GM23338 (cell line): ENCODE measurements around the gene ZNF276. TPM values are rescaled to one million over a fixed set of nuclear protein-coding genes. Genes with fewer than 3 reads are reported as not detected.
"Not testable (repeated sequence)": the region's sequence is repeated elsewhere in the genome, so short reads cannot be mapped to it uniquely, and the experiment has no call there.

Experiments
- ATAC-seq: fragments of 200-7000 bp; cut with Tn5 transposase; 3 replicates; pipeline ENCODE4 v1.9.1; 2020
- DNase-seq: peaks from one replicate; pipeline ENCODE4 v3.0.0-alpha.2; 2015; ENCODE audit warnings: low spot score
- H2AFZ ChIP-seq: fragments of 200-600 bp; sonication (generic); 2 replicates; pipeline ENCODE4 v1.8.0; 2016; ENCODE audit warnings: antibody characterized with exemption, mild to moderate bottlenecking, moderate library complexity
- H3F3A ChIP-seq: fragments of 200-600 bp; sonication (generic); replicated peaks from 2 replicates; pipeline ENCODE4 v1.8.0; 2017; ENCODE audit warnings: antibody characterized with exemption, mixed run types, low read depth
- H3K27ac ChIP-seq: fragments of 200-600 bp; sonication (generic); 2 replicates; pipeline ENCODE4 v1.6.1; 2016; ENCODE audit warnings: low read depth
- H3K27me3 ChIP-seq: fragments of 200-600 bp; sonication (generic); 2 replicates; pipeline ENCODE4 v1.8.0; 2016; ENCODE audit warnings: mild to moderate bottlenecking, mixed run types, moderate library complexity; ENCODE audit not compliant: insufficient read depth
- H3K36me3 ChIP-seq: fragments of 200-600 bp; sonication (generic); 2 replicates; pipeline ENCODE4 v1.8.0; 2016; ENCODE audit warnings: mild to moderate bottlenecking; ENCODE audit not compliant: insufficient read depth
- H3K4me1 ChIP-seq: fragments of 200-600 bp; sonication (generic); 2 replicates; pipeline ENCODE4 v1.8.0; 2016; ENCODE audit warnings: mild to moderate bottlenecking, moderate library complexity; ENCODE audit not compliant: insufficient read depth
- H3K4me2 ChIP-seq: fragments of 200-600 bp; sonication (generic); 2 replicates; pipeline ENCODE4 v1.7.1; 2017; ENCODE audit warnings: mixed run types
- H3K4me3 ChIP-seq: fragments of 200-600 bp; sonication (generic); 2 replicates; pipeline ENCODE4 v1.6.1; 2016; ENCODE audit warnings: mixed run types
- H3K79me2 ChIP-seq: fragments of 200-600 bp; sonication (generic); replicated peaks from 2 replicates; pipeline ENCODE4 v1.8.0; 2017; ENCODE audit warnings: mild to moderate bottlenecking; ENCODE audit not compliant: insufficient read depth
- H3K9me2 ChIP-seq: fragments of 200-600 bp; sonication (generic); 2 replicates; pipeline ENCODE4 v1.8.0; 2017; ENCODE audit not compliant: insufficient read depth
- H4K20me1 ChIP-seq: fragments of 200-600 bp; sonication (generic); replicated peaks from 2 replicates; pipeline ENCODE4 v1.8.0; 2017; ENCODE audit warnings: mild to moderate bottlenecking; ENCODE audit not compliant: insufficient read depth
- H3K27ac Mint-ChIP-seq: 2 replicates; pipeline ENCODE4 v1.8.0; 2020; ENCODE audit warnings: inconsistent platforms, mild to moderate bottlenecking, moderate library complexity, mixed read lengths
- H3K27me3 Mint-ChIP-seq: 3 replicates; pipeline ENCODE4 v1.8.0; 2022; ENCODE audit warnings: low read depth, mild to moderate bottlenecking, moderate library complexity, mixed read lengths, inconsistent platforms; ENCODE audit not compliant: insufficient read depth, poor library complexity
- H3K36me3 Mint-ChIP-seq: 3 replicates; pipeline ENCODE4 v1.8.0; 2021; ENCODE audit warnings: low read depth, mild to moderate bottlenecking, inconsistent platforms, moderate library complexity, mixed read lengths
- H3K4me1 Mint-ChIP-seq: 3 replicates; pipeline ENCODE4 v1.8.0; 2020; ENCODE audit warnings: mild to moderate bottlenecking, inconsistent platforms, mixed read lengths
- H3K4me3 Mint-ChIP-seq: 3 replicates; pipeline ENCODE4 v1.8.0; 2021; ENCODE audit warnings: moderate library complexity, mild to moderate bottlenecking, inconsistent platforms, mixed read lengths
- H3K9me3 Mint-ChIP-seq: 3 replicates; pipeline ENCODE4 v1.8.0; 2020; ENCODE audit warnings: moderate library complexity, mild to moderate bottlenecking, inconsistent platforms, mixed read lengths
- EZH2phosphoT487 ChIP-seq: fragments of 200-600 bp; sonication (generic); IDR thresholded peaks from one replicate; pipeline ENCODE4 v1.8.1; 2018; ENCODE audit warnings: antibody characterized with exemption; ENCODE audit not compliant: unreplicated experiment
- POLR2AphosphoS5 ChIP-seq: IDR thresholded peaks from 2 replicates; pipeline ENCODE4 v1.6.1; 2016; ENCODE audit warnings: antibody characterized with exemption, low read depth
- ZNF331 ChIP-seq: fragments of 250-450 bp; sonication (Bioruptor Pico); IDR thresholded peaks from 2 replicates; pipeline ENCODE4 v1.5.0; 2020; ENCODE audit warnings: low read depth, mild to moderate bottlenecking, moderate library complexity
- polyA plus RNA-seq: library from polyadenylated mRNA; unstranded; fragments of >200 nt; fragmentation: Nextera tagmentation; extraction: Ambion mirVana; gene quantifications from 2 replicates; pipeline ENCODE4 v1.2.1, GENCODE V29; 2016
- total RNA-seq: library from RNA; depleted of rRNA; stranded (reverse); fragments of >200 nt; shearing (Covaris generic); gene quantifications from 2 replicates; pipeline ENCODE4 v1.2.3, GENCODE V29; 2014
- TF ChIP-seq, protein P1 (sequence below), 2 experiments: fragments of 200-600 bp in 1 of 2; sonication (generic) in 1 of 2; conservative IDR thresholded peaks; 2 replicates each; pipeline versions ENCODE4 v1.5.1 to v1.6.1; 2016 to 2017; ENCODE audit warnings: antibody characterized with exemption in 2 of 2, low read depth in 2 of 2, mild to moderate bottlenecking in 2 of 2, moderate library complexity in 1 of 2
- TF ChIP-seq, protein P2 (sequence below): fragments of 250-450 bp; sonication (Bioruptor Pico); IDR thresholded peaks from 2 replicates; pipeline ENCODE4 v1.5.0; 2020; ENCODE audit warnings: mild to moderate bottlenecking, moderate library complexity

Gene ZNF276
- total and polyA plus RNA-seq, 2 experiments from 2014 or later: 3.4 to 15.6 TPM

DNA sequence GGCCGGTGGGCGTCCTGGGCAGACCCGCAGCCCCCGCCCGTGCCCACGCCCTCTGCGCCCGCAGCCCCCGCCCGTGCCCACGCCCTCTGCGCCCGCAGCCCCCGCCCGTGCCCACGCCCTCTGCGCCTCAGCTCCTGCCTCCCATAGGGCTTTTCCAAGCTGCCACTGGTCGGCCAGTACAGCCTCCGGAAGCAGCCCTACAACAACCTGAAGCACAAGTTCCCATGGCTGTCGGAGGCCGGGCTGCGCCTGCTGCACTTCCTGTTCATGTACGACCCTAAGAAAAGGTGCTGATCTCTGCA is 26.6 kb upstream of the ZNF276 start:
- H3F3A ChIP-seq, H3K4me1 Mint-ChIP-seq, ATAC-seq, H2AFZ ChIP-seq, H3K4me3 Mint-ChIP-seq, H3K4me3 ChIP-seq, H3K27me3 ChIP-seq, H3K4me2 ChIP-seq, H3K27ac ChIP-seq, DNase-seq, H4K20me1 ChIP-seq, H3K36me3 ChIP-seq, H3K27ac Mint-ChIP-seq, H3K79me2 ChIP-seq, H3K9me2 ChIP-seq, H3K9me3 Mint-ChIP-seq, H3K4me1 ChIP-seq: not testable (repeated sequence)
- Mint-ChIP-seq H3K36me3 (peaks cover 46% of the 10 kb centered on the region), H3K27me3 (peaks cover 24% of the 10 kb centered on the region)

DNA sequence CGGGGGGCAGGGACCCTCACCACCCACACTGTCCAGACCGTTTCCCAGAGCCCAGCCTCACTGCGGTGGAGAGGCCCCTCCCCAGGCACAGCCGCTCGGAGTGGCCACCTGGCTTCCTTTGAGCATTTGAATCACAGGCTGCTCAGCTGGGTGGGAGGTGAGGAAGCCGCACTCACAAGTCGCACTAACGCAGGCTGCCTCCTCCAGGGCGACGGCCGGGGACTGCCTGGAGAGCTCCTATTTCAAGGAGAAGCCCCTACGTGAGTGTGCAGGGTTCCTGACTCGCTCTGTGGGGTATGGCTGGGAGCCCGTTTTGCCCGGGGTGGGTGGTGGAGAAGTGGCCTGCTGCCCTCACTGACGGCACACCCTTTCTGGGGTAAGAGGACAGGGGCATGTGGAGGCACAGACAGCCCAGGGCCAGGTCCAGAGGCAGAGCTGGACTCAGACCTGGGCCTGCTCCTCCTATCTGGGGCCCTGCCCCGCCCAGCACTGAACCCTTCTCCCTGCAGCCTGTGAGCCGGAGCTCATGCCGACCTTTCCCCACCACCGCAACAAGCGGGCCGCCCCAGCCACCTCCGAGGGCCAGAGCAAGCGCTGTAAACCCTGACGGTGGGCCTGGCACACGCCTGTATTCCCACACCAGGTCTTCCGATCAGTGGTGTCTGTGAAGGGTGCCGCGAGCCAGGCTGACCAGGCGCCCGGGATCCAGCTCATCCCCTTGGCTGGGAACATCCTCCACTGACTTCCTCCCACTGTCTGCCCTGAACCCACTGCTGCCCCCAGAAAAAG is 26.1 kb upstream of the ZNF276 start:
- Histone ChIP-seq H3K4me1 (peaks cover 7% of the 10 kb centered on the region; the same call in 1 of the 2 replicates), H3K4me2 (no peak overlapping the region), H3K27ac (0 out of 2 replicates have a peak overlapping the region, but pooled peaks have one; percentile 55), H3F3A (peaks cover 9% of the 10 kb centered on the region; the same call in 1 of the 2 replicates), H4K20me1 (peaks cover 4% of the 10 kb centered on the region), H3K9me2 (no peaks in the 10 kb centered on the region), H2AFZ (no peak overlapping the region), H3K4me3 (no peak overlapping the region), H3K79me2 (no peaks in the 10 kb centered on the region), H3K27me3 (no peaks in the 10 kb centered on the region), H3K36me3 (0 out of 2 replicates have a peak, but pooled peaks cover 2% of the 10 kb centered on the region)
- ATAC-seq (no peak), DNase-seq (no peak)
- Mint-ChIP-seq H3K4me1 (peaks cover 3% of the 10 kb centered on the region; the same call in 1 of the 3 replicates), H3K27me3 (peaks cover 24% of the 10 kb centered on the region), H3K27ac (no peak overlapping the region), H3K9me3 (no peaks in the 10 kb centered on the region), H3K36me3 (peaks cover 40% of the 10 kb centered on the region), H3K4me3 (no peak overlapping the region)
- TF ChIP-seq, protein P1, sequence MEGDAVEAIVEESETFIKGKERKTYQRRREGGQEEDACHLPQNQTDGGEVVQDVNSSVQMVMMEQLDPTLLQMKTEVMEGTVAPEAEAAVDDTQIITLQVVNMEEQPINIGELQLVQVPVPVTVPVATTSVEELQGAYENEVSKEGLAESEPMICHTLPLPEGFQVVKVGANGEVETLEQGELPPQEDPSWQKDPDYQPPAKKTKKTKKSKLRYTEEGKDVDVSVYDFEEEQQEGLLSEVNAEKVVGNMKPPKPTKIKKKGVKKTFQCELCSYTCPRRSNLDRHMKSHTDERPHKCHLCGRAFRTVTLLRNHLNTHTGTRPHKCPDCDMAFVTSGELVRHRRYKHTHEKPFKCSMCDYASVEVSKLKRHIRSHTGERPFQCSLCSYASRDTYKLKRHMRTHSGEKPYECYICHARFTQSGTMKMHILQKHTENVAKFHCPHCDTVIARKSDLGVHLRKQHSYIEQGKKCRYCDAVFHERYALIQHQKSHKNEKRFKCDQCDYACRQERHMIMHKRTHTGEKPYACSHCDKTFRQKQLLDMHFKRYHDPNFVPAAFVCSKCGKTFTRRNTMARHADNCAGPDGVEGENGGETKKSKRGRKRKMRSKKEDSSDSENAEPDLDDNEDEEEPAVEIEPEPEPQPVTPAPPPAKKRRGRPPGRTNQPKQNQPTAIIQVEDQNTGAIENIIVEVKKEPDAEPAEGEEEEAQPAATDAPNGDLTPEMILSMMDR (conservative IDR thresholded peaks at IDR 0.05; ENCODE audit: low read depth in 2 of 2): no peak
- TF ChIP-seq, protein P2, sequence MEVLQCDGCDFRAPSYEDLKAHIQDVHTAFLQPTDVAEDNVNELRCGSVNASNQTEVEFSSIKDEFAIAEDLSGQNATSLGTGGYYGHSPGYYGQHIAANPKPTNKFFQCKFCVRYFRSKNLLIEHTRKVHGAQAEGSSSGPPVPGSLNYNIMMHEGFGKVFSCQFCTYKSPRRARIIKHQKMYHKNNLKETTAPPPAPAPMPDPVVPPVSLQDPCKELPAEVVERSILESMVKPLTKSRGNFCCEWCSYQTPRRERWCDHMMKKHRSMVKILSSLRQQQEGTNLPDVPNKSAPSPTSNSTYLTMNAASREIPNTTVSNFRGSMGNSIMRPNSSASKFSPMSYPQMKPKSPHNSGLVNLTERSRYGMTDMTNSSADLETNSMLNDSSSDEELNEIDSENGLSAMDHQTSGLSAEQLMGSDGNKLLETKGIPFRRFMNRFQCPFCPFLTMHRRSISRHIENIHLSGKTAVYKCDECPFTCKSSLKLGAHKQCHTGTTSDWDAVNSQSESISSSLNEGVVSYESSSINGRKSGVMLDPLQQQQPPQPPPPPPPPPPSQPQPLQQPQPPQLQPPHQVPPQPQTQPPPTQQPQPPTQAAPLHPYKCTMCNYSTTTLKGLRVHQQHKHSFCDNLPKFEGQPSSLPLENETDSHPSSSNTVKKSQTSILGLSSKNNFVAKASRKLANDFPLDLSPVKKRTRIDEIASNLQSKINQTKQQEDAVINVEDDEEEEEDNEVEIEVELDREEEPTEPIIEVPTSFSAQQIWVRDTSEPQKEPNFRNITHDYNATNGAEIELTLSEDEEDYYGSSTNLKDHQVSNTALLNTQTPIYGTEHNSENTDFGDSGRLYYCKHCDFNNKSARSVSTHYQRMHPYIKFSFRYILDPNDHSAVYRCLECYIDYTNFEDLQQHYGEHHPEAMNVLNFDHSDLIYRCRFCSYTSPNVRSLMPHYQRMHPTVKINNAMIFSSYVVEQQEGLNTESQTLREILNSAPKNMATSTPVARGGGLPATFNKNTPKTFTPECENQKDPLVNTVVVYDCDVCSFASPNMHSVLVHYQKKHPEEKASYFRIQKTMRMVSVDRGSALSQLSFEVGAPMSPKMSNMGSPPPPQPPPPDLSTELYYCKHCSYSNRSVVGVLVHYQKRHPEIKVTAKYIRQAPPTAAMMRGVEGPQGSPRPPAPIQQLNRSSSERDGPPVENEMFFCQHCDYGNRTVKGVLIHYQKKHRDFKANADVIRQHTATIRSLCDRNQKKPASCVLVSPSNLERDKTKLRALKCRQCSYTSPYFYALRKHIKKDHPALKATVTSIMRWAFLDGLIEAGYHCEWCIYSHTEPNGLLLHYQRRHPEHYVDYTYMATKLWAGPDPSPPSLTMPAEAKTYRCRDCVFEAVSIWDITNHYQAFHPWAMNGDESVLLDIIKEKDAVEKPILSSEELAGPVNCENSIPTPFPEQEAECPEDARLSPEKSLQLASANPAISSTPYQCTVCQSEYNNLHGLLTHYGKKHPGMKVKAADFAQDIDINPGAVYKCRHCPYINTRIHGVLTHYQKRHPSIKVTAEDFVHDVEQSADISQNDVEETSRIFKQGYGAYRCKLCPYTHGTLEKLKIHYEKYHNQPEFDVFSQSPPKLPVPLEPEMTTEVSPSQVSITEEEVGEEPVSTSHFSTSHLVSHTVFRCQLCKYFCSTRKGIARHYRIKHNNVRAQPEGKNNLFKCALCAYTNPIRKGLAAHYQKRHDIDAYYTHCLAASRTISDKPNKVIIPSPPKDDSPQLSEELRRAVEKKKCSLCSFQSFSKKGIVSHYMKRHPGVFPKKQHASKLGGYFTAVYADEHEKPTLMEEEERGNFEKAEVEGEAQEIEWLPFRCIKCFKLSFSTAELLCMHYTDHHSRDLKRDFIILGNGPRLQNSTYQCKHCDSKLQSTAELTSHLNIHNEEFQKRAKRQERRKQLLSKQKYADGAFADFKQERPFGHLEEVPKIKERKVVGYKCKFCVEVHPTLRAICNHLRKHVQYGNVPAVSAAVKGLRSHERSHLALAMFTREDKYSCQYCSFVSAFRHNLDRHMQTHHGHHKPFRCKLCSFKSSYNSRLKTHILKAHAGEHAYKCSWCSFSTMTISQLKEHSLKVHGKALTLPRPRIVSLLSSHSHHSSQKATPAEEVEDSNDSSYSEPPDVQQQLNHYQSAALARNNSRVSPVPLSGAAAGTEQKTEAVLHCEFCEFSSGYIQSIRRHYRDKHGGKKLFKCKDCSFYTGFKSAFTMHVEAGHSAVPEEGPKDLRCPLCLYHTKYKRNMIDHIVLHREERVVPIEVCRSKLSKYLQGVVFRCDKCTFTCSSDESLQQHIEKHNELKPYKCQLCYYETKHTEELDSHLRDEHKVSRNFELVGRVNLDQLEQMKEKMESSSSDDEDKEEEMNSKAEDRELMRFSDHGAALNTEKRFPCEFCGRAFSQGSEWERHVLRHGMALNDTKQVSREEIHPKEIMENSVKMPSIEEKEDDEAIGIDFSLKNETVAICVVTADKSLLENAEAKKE: no peak
- TF ChIP-seq EZH2phosphoT487 (no peak), POLR2AphosphoS5 (peak; percentile 6; the same call in 1 of the 2 replicates), ZNF331 (CRISPR knock-in tag) (no peak)
